C1 segment of cervical spinal cord (tissue), 14 donors: Measurements from ENCODE around the gene MTHFS.

Experiments
- DNase-seq, 14 donors: peaks; one replicate each; lab custom pipeline; 2025; lab: John Stamatoyannopoulos, UW

Gene MTHFS

DNA sequence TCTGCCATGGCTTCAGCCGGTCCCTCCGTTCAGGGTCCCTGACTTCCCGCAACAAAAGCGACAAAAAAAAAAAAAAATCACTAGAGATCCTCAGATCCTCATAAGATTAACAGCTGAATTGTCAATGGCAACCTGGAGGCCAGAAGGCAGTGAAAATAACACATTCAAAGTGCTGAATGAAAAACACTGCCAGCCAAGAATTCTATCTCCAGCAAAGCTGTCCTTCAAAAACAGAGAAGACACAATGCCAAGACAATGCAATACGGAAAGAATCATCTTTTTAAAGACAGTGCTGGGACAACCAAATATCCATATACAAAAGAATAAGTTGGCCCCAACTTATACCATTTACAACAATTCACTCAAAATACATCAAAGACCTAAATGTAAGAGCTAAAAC is 21.6 kb downstream of the MTHFS start:
- DNase-seq: no peak

DNA sequence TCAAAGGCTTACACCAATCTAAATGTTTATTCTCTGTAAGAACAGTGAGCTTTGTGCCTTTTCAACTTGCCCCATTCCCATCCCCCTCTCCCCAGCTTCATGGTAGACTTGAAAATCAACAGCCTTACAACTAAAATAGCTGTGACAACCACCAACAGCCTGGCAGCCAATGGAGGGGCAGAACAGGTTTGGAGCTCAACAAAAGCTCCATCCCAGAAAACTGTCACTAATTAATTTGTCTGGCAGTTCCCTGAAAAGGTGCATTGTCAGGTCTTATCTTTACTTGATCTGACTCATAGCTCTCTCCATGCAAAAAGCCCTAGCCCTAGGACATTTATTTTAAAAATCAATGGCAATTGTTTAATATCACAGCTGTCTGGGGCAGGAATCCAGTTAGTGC is 22.6 kb downstream of the MTHFS start:
- DNase-seq: no peak

DNA sequence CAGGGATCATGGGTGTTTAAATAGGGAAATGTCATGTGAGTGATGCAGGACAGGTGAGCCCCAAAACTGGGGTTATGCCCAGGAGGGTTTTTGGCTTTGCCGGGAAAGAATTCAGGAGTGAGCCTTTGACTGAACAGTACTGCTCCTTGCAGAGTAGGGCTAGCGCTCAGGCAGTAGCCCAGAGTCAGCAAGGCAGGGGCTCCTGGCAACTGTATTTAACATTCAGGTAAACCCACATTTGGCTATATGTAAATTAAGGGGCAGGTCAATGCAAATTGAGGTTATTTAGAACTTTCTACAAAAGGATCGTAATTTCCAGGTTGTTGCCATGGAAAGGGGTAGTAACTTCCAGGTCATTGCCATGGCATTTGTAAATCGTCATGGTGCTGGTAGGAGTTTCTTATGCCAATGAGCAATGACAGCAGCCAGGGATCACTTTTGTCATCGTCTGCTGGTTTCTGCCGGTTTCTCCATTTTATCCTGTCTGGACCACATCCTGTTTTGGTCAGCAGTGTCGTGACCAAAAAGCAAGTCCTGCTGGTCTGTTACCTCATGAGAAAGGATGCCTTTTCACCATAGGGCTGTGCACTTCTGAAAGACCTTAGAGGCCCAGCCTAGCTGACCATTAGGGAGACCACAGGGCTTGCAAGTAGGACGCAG is 24.3 kb downstream of the MTHFS start:
- peak in 1 of 14 donors; percentile 5 for DNase-seq

DNA sequence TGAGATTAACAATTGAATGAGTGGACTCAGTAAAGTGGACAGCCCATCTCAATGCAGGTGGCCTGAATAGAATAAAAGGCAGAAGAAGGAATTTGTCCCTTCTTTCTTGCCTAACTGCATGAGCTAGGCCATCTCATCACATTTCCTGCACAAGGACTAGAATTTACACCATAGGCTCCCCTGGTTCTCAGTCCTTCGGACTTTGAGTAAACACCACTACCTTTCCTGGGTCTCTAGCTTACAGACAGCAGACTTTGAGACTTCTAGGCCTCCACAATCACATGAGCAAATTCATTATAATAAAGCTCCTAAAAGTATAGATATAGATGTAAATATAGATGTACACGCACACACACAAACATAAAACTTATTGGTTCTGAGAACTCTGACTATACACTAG is 28.3 kb downstream of the MTHFS start:
- no peak for DNase-seq

DNA sequence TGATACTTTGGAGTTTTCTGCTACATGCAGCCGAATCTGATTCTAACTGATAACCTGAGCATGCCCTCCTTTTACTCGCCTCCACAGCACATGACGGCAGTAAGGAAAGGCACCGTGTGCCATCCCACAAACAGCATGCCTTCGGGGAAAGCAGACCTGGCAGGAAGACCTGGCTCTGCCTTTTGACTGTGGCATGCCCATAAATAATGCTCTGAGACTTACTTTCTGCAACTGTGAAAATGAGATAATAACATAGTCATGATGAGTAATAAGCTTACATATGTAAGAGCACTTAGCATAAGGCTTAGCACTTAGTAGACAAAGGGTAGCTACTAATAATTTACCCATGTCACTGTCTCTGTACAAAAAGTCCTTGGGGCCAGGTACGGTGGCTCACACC is 32.9 kb downstream of the MTHFS start:
- no peak for DNase-seq

DNA sequence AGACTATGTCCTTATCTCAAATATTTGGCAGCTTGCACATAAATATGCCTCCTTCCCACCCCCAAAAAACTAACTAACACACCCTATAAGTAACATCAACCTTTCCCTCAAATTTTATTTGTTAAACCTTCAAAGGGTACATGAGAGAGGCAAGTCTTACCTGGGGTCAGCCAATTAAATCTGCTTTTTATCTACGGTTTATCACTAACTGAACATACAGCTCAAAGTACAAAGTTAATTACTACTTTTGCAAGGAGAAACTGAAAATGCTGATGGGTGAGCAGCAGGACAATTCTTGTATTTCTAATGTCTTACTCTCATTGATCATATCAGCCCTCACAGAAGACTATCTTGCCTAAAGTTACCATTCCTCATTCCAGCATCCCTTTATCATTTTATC is 34.6 kb downstream of the MTHFS start:
- no peak for DNase-seq

DNA sequence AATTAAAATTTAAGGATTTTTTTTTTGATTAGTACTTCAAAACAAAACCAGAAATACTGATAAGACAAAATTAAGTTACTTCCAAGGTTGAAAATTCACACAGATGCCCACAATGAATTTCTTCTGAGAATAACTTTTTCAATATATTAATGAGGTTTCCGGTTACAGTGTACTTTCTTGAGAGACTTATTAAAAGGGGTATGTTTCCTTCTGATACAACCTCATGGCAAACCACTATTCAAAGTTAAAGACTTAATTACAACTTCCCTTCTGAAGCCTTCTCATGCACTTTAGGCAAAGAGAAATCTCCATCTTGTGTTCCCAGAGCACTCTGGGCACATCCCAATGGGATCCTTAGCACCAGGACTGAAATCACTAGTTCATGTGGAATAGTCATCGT is 36.2 kb downstream of the MTHFS start:
- DNase-seq: no peak

DNA sequence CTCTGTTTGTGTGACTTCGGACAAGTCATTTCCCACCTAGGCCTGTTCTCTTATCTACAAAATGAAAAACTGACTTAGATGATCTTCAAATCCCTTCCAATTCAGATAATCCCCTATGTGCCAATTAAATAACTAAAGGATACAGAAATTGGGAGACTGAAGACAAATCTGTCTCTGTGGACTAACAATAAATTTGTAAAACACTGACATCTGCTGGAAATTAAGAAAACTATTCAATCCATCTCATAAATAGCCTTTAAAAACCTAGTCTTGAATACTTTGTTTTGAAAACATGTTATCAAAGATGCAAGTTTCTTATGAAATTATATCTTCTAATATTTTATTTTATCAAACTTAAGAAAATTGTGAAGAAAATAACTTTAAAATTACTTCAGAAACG is 38.3 kb downstream of the MTHFS start:
- no peak for DNase-seq

DNA sequence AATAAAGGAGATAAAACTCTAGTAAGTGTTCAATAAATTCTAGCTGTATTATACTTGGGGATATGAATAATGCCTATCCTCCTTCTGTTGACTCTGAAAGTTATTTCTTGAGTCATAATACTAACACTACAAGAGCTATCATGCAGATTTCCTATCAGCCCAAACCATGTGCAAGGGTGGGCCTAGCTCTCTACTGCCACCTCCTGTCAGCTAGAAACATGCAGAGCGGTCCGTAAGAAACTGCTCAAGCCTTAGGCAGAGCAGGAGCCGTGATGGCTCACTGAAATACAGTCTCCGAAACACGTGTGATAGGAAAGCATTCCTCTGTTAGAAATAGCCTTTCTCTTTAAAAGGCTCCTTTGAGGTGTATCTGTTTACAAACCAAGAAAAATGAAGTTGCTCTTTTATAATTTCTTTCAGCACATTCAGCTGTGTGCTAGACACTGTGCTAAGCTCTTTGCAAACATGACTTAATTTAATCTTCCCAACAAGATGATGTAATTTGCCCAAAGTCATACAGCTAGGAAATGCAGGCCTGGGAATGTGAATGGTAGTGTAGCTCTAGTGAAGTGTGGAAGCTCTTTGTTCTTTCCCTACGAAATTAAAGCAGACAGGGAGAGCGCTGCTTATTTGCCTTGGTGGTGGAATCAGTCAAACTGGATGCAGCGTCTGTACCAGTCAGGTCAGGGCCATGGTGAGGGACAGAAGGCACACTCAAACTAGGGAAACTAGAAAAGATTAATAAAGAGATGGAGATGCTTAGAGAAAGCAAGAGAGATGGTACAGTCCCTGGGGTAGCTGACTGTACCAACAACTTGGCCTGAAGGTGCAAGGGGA is 43.1 kb downstream of the MTHFS start:
- DNase-seq: peak in 10 of 14 donors; percentile 10 to 76 (median 24)

DNA sequence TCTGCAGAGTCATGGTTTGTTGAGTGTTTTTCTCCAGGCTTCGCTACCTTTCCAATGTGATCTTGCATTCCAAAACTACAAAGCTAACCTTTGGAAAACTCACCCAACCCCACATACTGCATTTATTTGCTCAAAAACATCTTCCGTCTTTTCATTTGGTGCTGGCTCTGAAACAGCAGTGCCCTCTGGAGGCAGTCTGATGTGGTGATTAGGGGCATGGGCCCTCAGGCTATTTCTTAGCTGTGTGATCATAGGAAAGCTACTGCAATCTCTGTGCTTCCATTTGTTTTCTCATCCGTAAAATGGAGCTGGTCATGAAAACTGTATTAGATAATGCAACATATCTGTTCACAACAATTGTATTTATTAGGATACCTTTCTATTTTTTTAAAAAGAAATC is 47.0 kb downstream of the MTHFS start:
- DNase-seq: peak in 4 of 14 donors; percentile 21 to 74 (median 28)

DNA sequence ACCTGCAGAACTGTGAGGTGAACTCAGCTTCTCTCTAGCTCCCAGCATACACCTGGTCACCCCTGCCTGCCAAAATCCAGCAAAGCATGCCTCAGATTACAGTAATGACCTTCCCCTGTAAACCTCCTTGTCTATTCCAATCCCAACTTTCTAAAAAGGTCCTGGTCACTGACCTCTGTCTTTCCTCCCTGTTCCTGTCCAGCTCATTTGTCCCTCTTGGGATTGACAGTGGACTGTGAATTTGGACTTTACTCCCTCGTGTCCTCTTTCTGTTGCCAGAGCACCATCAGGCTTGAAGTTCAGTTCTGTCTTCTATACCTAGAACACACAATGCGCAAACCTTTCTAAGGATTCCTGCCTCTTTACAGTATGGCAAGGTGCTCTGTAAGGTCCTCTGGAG is 50.3 kb downstream of the MTHFS start:
- DNase-seq: no peak

DNA sequence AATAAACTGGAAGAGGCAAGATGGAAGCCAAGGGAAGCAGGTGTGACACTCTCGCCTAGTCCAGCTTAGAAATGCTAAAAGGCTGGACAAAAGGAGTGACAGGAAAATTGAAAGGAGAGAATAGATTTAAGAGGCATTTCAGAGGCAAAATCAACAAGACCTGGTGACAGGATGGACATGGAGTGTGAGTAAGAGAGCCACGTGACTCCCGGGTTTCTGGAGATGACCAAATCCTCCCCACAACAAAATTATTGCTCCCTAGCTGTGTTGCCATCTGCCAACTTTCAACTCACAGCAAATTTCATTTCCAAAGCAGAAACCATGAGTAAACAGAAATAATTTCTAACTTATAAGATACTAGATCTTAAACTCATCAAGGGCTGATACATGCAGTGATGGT is 52.6 kb downstream of the MTHFS start:
- DNase-seq: peak in 1 of 14 donors; percentile 88

DNA sequence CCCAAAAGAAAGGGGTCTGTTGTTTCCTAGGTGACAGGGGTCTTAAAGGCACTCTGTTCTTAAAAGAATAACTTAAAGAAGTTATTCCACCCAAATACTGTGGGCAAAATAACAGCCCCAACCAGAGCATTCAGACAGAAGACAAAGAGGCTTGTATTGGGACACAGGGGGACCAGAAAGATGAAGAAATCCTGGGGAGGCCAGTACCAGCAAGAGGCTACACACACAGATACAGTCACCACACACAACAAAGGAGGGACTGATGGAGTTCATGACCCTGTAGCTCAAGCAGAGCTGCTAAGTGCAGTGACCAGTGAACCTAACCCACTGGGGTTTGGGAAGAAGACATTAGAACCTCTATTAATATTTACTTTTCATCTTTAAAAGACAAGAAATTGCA is 59.0 kb downstream of the MTHFS start:
- DNase-seq: no peak

DNA sequence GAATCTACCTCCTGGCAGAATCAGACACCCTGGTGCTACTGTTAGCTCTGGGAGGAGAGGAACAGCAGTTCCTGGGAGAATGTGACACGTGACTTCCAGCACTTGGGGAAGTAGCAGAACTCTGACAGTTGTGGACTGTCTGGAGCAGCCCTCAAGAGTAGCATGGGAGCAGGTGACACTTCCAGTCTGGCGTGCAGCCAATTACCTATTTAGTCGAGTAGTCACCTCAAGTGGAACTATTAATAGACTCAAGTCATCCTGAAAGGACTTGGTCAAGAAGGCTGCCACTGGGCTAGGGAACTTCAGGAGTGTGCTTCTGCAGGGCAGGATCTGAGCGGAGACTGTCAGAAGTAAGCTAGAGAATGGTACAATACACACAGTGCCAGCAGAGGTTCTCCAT is 62.3 kb downstream of the MTHFS start:
- no peak for DNase-seq

DNA sequence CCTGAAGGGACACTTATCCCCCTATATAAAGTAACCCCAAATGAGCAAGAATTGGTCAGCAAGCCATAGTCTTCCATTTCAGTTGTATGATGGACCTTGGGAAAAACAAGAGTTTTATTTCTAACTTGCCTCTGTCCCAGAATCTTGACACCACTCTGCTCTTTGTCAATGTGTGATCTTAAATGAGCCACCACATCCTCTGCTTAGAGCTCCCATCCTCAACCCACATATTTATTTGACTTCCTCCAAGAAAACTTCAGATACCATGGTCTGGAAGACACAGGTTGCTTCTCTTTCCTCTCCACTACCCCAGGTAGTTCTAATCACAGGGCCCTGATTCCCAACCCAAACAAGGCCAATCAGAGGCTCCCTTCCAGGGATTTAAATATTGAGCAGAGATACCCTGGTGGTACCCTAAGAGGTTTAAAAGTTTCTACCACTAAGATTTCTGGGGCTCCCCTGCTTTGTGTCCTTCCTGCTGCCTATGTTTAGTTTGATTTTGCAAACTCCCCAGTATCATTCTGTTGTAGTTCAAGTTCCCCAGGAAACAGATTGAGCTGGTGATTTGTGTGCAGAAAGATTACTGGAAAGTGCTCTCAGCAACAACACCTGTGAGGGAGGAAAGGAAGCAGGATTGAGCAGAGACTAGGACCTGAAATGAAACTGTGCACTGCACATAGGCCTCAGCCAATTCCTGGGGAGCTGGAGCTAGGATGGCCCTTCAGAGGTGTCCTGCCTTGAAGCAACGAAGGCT is 64.3 kb downstream of the MTHFS start:
- DNase-seq: no peak

DNA sequence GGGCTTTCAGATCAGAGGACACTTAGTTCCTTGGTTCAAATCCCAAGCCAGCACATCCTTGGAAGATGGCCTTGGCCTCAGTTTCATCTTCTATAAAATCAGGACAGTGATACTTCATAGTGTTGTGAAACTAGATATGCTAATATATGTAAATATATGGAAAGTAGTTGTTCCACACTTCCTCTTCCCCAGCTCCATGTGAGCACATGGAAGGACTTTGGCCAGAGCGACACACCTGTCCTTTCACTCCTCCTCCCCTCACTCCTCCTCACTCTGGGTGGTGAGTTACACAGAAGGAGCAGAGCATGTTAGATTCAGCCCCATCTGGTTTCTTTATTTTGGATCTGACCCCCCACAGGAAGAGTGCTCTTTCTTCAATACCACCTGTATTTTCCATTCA is 65.2 kb downstream of the MTHFS start:
- no peak for DNase-seq

DNA sequence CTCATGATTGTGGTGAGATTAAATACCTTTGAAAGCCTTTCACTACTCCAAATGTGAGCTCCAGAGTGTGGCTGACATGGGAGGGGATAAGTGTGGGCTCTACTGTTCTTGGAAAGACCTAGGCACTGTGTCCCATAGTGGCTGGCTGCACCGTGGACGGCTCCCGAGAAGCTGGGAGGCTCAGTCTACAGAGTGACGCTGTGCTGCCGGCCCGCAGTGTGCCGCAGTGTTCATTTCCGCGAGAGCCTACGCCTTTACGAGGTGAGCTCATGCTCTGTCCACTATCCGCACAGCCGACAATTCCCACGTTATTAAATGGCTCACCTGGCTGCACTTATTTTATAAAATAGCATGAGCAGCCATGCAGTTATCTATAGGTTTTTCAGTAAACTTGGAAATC is 66.9 kb downstream of the MTHFS start:
- no peak for DNase-seq

DNA sequence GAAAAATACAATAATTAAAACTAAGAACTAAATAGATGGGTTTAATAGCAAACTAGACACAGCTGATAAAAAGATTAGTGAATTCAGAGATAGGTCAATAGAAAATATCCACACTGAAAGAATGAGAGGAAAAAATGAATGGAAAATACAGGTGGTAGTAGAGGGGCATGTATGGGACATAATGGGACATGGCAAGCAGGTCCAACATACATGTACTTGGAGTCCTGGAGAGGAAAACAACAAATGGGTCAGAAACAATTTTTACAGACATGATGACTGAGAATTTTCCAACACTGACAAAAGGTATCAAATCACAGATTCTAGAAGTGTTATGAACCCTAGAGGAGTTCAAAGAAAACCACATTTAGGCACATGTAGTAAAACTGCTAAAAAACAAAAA is 68.4 kb downstream of the MTHFS start:
- no peak for DNase-seq

DNA sequence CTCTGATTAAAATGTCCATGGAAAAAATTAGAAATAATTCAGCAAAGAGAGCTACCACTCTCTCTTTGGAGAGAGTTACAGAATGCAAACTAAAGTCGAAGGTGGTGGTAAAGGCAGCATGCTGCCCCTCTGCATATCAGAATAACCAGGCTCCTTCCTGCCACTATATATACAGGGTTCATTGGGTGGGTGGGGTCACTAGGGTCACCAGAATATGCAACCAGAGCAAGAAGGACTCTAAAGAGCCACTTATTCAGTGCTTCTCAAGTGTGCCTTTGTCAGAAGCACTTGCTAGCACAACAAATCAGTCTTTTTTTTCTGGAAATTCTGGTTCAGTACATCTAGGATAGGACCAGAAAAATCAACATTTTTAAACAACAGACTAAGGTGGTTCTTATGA is 70.0 kb downstream of the MTHFS start:
- no peak for DNase-seq

DNA sequence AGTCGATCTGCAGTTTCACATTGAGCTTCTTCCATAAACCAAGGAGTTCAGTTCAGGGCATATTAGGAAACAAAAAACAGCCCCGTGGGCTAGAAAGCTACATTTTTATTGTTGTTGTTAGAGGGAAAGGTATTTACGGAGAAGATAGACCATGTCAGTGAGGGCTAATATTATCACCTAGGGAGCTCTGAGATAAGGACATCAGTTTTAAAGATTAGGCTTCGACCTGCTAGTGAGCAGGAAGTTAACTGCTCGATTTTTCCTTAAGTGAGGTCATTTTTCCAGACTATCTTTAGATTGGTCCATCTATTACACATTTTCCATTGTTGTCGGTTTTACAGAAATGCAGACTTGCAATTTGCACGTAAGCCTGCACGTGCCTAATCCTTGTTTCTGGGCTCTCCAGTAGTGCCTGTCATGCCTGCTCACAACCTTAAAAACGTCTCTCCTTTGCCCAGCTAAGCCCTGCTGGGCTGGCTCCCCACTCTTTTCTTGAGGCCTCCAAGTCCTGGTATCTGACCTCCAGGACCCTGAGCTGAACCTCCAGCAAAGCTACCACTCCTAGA is 72.6 kb downstream of the MTHFS start:
- no peak for DNase-seq

DNA sequence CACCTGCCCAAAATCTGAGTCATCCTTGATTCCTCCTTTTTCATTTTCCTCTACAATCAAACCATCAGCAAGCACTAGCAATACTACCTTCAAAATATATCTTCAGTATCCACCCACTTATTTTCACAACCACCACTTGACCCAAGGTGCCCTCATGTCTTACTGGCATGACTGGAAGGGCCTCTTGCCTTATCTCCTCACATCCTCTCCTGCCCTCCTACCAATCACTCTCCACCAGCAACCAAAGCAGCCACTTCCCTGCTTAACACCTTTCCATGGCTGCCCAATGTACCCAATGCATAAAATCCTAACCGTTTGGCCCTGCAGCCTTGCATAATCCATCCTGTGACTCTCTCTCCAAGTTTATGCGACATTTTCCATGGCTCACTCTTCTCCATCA is 76.0 kb downstream of the MTHFS start:
- no peak for DNase-seq

DNA sequence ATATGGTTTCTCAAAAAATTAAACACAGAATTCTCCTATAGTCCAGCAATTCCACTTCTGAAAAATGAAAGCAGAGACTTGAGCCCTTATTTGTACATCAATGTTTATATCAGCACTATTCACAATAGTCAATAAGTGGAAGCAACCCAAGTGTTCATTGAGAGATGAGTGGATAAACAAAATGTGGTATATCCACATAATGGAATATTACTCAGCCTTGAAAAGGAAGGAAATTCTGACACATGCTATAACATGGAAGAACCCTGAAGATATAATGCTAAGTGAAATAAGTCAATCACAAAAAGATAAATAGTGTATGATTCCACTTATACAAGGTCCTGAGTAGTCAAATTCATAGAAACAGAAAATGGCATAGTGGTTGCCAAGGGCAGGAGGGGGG is 76.6 kb downstream of the MTHFS start:
- no peak for DNase-seq
